Measurements from ENCODE around the gene UBE2E2.

GRCh38 chr3:23159929-23160328, 43.2 kb upstream of the UBE2E2 start:
- no peak for TF ChIP-seq CTCF (conservative IDR thresholded peaks at IDR 0.05; ENCODE audit: low read length)
- TF ChIP-seq EZH2phosphoT487 (IDR thresholded peaks at IDR 0.05; ENCODE audit: borderline replicate concordance): no peak
